Body of pancreas (tissue), 4 donors: ENCODE results near the gene SHLD1.

Experiments
- POLR2A ChIP-seq, 3 donors: fragments of 450-650 bp; IDR thresholded peaks; one replicate each; pipeline ENCODE4 v1.6.1; 2016; ENCODE audit warnings: antibody characterized with exemption in 3 of 3, mild to moderate bottlenecking in 2 of 3
- TF ChIP-seq, protein P1 (sequence below), 7 experiments: fragments of 450-650 bp in 4 of 7; fragments of 200-600 bp in 3 of 7; sonication (generic) in 3 of 7; IDR thresholded peaks; one replicate each; pipeline ENCODE4 v1.5.1; 2016 to 2019; ENCODE audit warnings: antibody characterized with exemption in 7 of 7

DNA sequence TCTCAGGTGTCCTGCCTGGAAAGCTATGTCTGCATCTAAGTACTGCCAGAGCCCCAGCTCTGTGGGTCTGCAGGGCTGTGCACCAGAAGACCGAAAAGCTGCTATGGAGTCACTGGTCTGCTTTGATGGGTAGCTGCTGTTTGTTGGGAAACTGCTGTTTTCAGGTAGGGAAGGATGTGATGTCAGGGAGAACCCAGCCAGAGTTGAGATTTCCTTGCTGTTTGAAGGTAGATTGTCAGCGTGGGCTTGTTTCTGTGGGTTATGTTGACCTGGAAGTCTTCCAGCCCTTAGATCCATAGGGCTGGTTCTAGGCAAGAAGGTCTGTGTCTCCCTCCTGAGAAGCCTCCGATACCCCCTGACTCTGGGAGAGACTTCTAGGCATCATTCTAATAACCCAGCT is 12.2 kb upstream of the SHLD1 start:
- TF ChIP-seq, protein P1, sequence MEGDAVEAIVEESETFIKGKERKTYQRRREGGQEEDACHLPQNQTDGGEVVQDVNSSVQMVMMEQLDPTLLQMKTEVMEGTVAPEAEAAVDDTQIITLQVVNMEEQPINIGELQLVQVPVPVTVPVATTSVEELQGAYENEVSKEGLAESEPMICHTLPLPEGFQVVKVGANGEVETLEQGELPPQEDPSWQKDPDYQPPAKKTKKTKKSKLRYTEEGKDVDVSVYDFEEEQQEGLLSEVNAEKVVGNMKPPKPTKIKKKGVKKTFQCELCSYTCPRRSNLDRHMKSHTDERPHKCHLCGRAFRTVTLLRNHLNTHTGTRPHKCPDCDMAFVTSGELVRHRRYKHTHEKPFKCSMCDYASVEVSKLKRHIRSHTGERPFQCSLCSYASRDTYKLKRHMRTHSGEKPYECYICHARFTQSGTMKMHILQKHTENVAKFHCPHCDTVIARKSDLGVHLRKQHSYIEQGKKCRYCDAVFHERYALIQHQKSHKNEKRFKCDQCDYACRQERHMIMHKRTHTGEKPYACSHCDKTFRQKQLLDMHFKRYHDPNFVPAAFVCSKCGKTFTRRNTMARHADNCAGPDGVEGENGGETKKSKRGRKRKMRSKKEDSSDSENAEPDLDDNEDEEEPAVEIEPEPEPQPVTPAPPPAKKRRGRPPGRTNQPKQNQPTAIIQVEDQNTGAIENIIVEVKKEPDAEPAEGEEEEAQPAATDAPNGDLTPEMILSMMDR (IDR thresholded peaks at IDR 0.05) = no peak
- no peak for TF ChIP-seq POLR2A (IDR thresholded peaks at IDR 0.05)
